Measurements from ENCODE around the gene TBL1X. TPM values are rescaled to one million over a fixed set of nuclear protein-coding genes. Genes with fewer than 3 reads are reported as not detected.
A peak's percentile ranks its signal among the peaks of the same experiment; 100 is the strongest.

Gene TBL1X
- total and polyA plus RNA-seq, 2 donors: 6.8 to 11.5 TPM

- DNase-seq (ENCODE audit: low read depth in 6 of 9, low spot score in 9 of 9): no peak
- Histone ChIP-seq H3K4me1 (ENCODE audit: control insufficient read depth in 2 of 2, insufficient read depth in 2 of 2, low read length in 2 of 2) (no peaks in the 10 kb centered on the region), H3K27me3 (ENCODE audit: control insufficient read depth in 2 of 2, insufficient read depth in 1 of 2, low read length in 1 of 2) (no peaks in the 10 kb centered on the region), H3K36me3 (ENCODE audit: control insufficient read depth in 2 of 2, insufficient read depth in 2 of 2, low read length in 1 of 2) (peaks cover 0 to 5% of the 10 kb centered on the region in 2 donors), H3K9me3 (ENCODE audit: control insufficient read depth in 2 of 2, insufficient read depth in 1 of 2, low read length in 1 of 2) (no peaks in the 10 kb centered on the region), H3K27ac (ENCODE audit: low read depth in 1 of 2, low read length in 1 of 2) (no peak overlapping the region), H3K4me3 (ENCODE audit: low read length in 2 of 2) (no peak overlapping the region)
- 56% methylated on average over 3 of the region's 3 CpGs for WGBS
Observed at GRCh38 chrX:9668537-9668936, 203.7 kb downstream of the TBL1X start.

GRCh38 chrX:9670136-9670814 lies 205.4 kb downstream of the TBL1X start:
- Histone ChIP-seq H3K4me3 (ENCODE audit: low read length in 2 of 2) (no peak overlapping the region), H3K4me1 (ENCODE audit: control insufficient read depth in 2 of 2, insufficient read depth in 2 of 2, low read length in 2 of 2) (no peaks in the 10 kb centered on the region), H3K9me3 (ENCODE audit: control insufficient read depth in 2 of 2, insufficient read depth in 1 of 2, low read length in 1 of 2) (peaks cover 0 to 4% of the 10 kb centered on the region in 2 donors), H3K36me3 (ENCODE audit: control insufficient read depth in 2 of 2, insufficient read depth in 2 of 2, low read length in 1 of 2) (peaks cover 0 to 6% of the 10 kb centered on the region in 2 donors), H3K27me3 (ENCODE audit: control insufficient read depth in 2 of 2, insufficient read depth in 1 of 2, low read length in 1 of 2) (no peaks in the 10 kb centered on the region), H3K27ac (ENCODE audit: low read depth in 1 of 2, low read length in 1 of 2) (no peak overlapping the region)
- DNase-seq (ENCODE audit: low read depth in 6 of 9, low spot score in 9 of 9): no peak
- WGBS: 96% methylated on average over 8 of the region's 8 CpGs

- WGBS: 90% methylated on average over 3 of the region's 3 CpGs
- Histone ChIP-seq H3K27me3 (ENCODE audit: control insufficient read depth in 2 of 2, insufficient read depth in 1 of 2, low read length in 1 of 2) (no peaks in the 10 kb centered on the region), H3K9me3 (ENCODE audit: control insufficient read depth in 2 of 2, insufficient read depth in 1 of 2, low read length in 1 of 2) (peaks cover 0 to 8% of the 10 kb centered on the region in 2 donors), H3K27ac (ENCODE audit: low read depth in 1 of 2, low read length in 1 of 2) (no peak overlapping the region), H3K4me1 (ENCODE audit: control insufficient read depth in 2 of 2, insufficient read depth in 2 of 2, low read length in 2 of 2) (no peaks in the 10 kb centered on the region), H3K4me3 (ENCODE audit: low read length in 2 of 2) (no peak overlapping the region), H3K36me3 (ENCODE audit: control insufficient read depth in 2 of 2, insufficient read depth in 2 of 2, low read length in 1 of 2) (peaks cover 0 to 8% of the 10 kb centered on the region in 2 donors)
- no peak for DNase-seq (ENCODE audit: low read depth in 6 of 9, low spot score in 9 of 9)
Observed at GRCh38 chrX:9671998-9672397, 207.1 kb downstream of the TBL1X start.

GRCh38 chrX:9676306-9676705 lies 211.4 kb downstream of the TBL1X start:
- Histone ChIP-seq H3K4me3 (ENCODE audit: low read length in 2 of 2) (no peak overlapping the region), H3K9me3 (ENCODE audit: control insufficient read depth in 2 of 2, insufficient read depth in 1 of 2, low read length in 1 of 2) (peaks cover 0 to 8% of the 10 kb centered on the region in 2 donors), H3K36me3 (ENCODE audit: control insufficient read depth in 2 of 2, insufficient read depth in 2 of 2, low read length in 1 of 2) (peaks cover 0 to 3% of the 10 kb centered on the region in 2 donors), H3K27ac (ENCODE audit: low read depth in 1 of 2, low read length in 1 of 2) (no peak overlapping the region), H3K4me1 (ENCODE audit: control insufficient read depth in 2 of 2, insufficient read depth in 2 of 2, low read length in 2 of 2) (no peaks in the 10 kb centered on the region), H3K27me3 (ENCODE audit: control insufficient read depth in 2 of 2, insufficient read depth in 1 of 2, low read length in 1 of 2) (no peaks in the 10 kb centered on the region)
- DNase-seq (ENCODE audit: low read depth in 6 of 9, low spot score in 9 of 9): no peak
- 82% methylated on average over 13 of the region's 13 CpGs for WGBS

- DNase-seq (ENCODE audit: low read depth in 6 of 9, low spot score in 9 of 9): no peak
- 94% methylated on average over 6 of the region's 6 CpGs for WGBS
- Histone ChIP-seq H3K27me3 (ENCODE audit: control insufficient read depth in 2 of 2, insufficient read depth in 1 of 2, low read length in 1 of 2) (no peaks in the 10 kb centered on the region), H3K4me3 (ENCODE audit: low read length in 2 of 2) (no peak overlapping the region), H3K27ac (ENCODE audit: low read depth in 1 of 2, low read length in 1 of 2) (no peak overlapping the region), H3K9me3 (ENCODE audit: control insufficient read depth in 2 of 2, insufficient read depth in 1 of 2, low read length in 1 of 2) (peaks cover 0 to 8% of the 10 kb centered on the region in 2 donors), H3K36me3 (ENCODE audit: control insufficient read depth in 2 of 2, insufficient read depth in 2 of 2, low read length in 1 of 2) (peaks cover 0 to 3% of the 10 kb centered on the region in 2 donors), H3K4me1 (ENCODE audit: control insufficient read depth in 2 of 2, insufficient read depth in 2 of 2, low read length in 2 of 2) (no peaks in the 10 kb centered on the region)
Observed at GRCh38 chrX:9676738-9677097, 211.9 kb downstream of the TBL1X start.

- H3K4me1 ChIP-seq (ENCODE audit: control insufficient read depth in 2 of 2, insufficient read depth in 2 of 2, low read length in 2 of 2): no peaks in the 10 kb centered on the region
- H3K36me3 ChIP-seq (ENCODE audit: control insufficient read depth in 2 of 2, insufficient read depth in 2 of 2, low read length in 1 of 2): peaks cover 0 to 3% of the 10 kb centered on the region in 2 donors
- 88% methylated on average over 7 of the region's 7 CpGs for WGBS
- H3K27ac ChIP-seq (ENCODE audit: low read depth in 1 of 2, low read length in 1 of 2): peak overlapping the region; percentile 55 to 58
- peaks cover 0 to 8% of the 10 kb centered on the region in 2 donors for H3K9me3 ChIP-seq (ENCODE audit: control insufficient read depth in 2 of 2, insufficient read depth in 1 of 2, low read length in 1 of 2)
- no peak overlapping the region for H3K4me3 ChIP-seq (ENCODE audit: low read length in 2 of 2)
- DNase-seq (ENCODE audit: low read depth in 6 of 9, low spot score in 9 of 9): peak in 1 of 9 donors; percentile 19
- no peaks in the 10 kb centered on the region for H3K27me3 ChIP-seq (ENCODE audit: control insufficient read depth in 2 of 2, insufficient read depth in 1 of 2, low read length in 1 of 2)
Observed at GRCh38 chrX:9677098-9677739, 212.4 kb downstream of the TBL1X start.

GRCh38 chrX:9678215-9678965 lies 213.5 kb downstream of the TBL1X start:
- H3K4me1 ChIP-seq (ENCODE audit: control insufficient read depth in 2 of 2, insufficient read depth in 2 of 2, low read length in 2 of 2): no peaks in the 10 kb centered on the region
- H3K27me3 ChIP-seq (ENCODE audit: control insufficient read depth in 2 of 2, insufficient read depth in 1 of 2, low read length in 1 of 2): no peaks in the 10 kb centered on the region
- WGBS: 98% methylated on average over 3 of the region's 3 CpGs
- DNase-seq (ENCODE audit: low read depth in 6 of 9, low spot score in 9 of 9): no peak
- H3K27ac ChIP-seq (ENCODE audit: low read depth in 1 of 2, low read length in 1 of 2): no peak overlapping the region
- peaks cover 0 to 3% of the 10 kb centered on the region in 2 donors for H3K36me3 ChIP-seq (ENCODE audit: control insufficient read depth in 2 of 2, insufficient read depth in 2 of 2, low read length in 1 of 2)
- H3K9me3 ChIP-seq (ENCODE audit: control insufficient read depth in 2 of 2, insufficient read depth in 1 of 2, low read length in 1 of 2): peaks cover 0 to 8% of the 10 kb centered on the region in 2 donors
- no peak overlapping the region for H3K4me3 ChIP-seq (ENCODE audit: low read length in 2 of 2)

GRCh38 chrX:9681011-9681410 lies 216.2 kb downstream of the TBL1X start:
- Histone ChIP-seq H3K9me3 (ENCODE audit: control insufficient read depth in 2 of 2, insufficient read depth in 1 of 2, low read length in 1 of 2) (peaks cover 0 to 4% of the 10 kb centered on the region in 2 donors), H3K4me3 (ENCODE audit: low read length in 2 of 2) (no peak overlapping the region), H3K27me3 (ENCODE audit: control insufficient read depth in 2 of 2, insufficient read depth in 1 of 2, low read length in 1 of 2) (no peaks in the 10 kb centered on the region), H3K36me3 (ENCODE audit: control insufficient read depth in 2 of 2, insufficient read depth in 2 of 2, low read length in 1 of 2) (peaks cover 0 to 12% of the 10 kb centered on the region in 2 donors), H3K4me1 (ENCODE audit: control insufficient read depth in 2 of 2, insufficient read depth in 2 of 2, low read length in 2 of 2) (no peaks in the 10 kb centered on the region), H3K27ac (ENCODE audit: low read depth in 1 of 2, low read length in 1 of 2) (no peak overlapping the region)
- no peak for DNase-seq (ENCODE audit: low read depth in 6 of 9, low spot score in 9 of 9)
- WGBS: 94% methylated on average over 9 of the region's 9 CpGs

GRCh38 chrX:9681422-9681821 lies 216.6 kb downstream of the TBL1X start:
- H3K27me3 ChIP-seq (ENCODE audit: control insufficient read depth in 2 of 2, insufficient read depth in 1 of 2, low read length in 1 of 2): no peaks in the 10 kb centered on the region
- H3K27ac ChIP-seq (ENCODE audit: low read depth in 1 of 2, low read length in 1 of 2): no peak overlapping the region
- H3K9me3 ChIP-seq (ENCODE audit: control insufficient read depth in 2 of 2, insufficient read depth in 1 of 2, low read length in 1 of 2): no peaks in the 10 kb centered on the region
- H3K4me3 ChIP-seq (ENCODE audit: low read length in 2 of 2): no peak overlapping the region
- no peaks in the 10 kb centered on the region for H3K4me1 ChIP-seq (ENCODE audit: control insufficient read depth in 2 of 2, insufficient read depth in 2 of 2, low read length in 2 of 2)
- peaks cover 0 to 12% of the 10 kb centered on the region in 2 donors for H3K36me3 ChIP-seq (ENCODE audit: control insufficient read depth in 2 of 2, insufficient read depth in 2 of 2, low read length in 1 of 2)
- peak in 1 of 9 donors; percentile 5 for DNase-seq (ENCODE audit: low read depth in 6 of 9, low spot score in 9 of 9)
- 91% methylated on average over 4 of the region's 4 CpGs for WGBS
